Measurements from ENCODE around the gene ANKRD65.

DNA sequence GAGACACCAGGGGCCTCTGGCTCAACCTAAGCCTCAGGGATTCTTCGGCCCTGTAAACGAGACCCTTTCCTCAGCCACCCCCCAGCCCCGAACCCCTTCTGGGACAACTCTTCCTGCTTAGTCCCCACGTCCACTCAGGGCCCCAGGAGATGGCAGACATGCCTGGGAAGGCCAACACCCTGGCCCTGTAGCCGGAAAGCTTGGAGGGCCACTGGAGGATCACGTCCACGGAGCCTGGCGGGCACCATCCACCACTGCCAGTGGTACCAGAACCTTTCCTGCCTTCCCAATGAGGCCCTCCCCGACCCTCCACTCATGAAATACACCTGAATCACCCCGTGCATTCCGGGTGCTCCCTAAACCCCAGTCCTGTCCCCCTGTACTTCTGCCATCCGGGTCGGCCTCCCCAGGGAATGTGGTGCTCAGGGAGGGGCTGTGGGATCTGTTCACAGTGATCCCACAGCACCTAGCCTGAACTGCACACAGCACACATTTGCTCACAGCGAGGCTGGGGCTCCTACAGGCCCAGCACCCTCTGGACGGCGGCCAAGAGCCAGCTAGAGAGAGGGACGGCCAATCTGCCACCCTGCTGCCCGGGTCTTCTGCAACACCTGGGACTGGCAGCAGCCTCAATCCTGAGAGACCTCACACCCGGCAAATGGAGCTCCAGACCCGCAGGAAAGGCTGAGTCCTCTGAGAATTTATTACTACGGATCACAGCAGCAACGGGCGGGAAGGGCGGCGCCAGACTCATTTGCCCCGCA is 47.8 kb downstream of the ANKRD65 start:
- no peak for TF ChIP-seq POLR2AphosphoS5 (IDR thresholded peaks at IDR 0.05)
- TF ChIP-seq, protein P1, sequence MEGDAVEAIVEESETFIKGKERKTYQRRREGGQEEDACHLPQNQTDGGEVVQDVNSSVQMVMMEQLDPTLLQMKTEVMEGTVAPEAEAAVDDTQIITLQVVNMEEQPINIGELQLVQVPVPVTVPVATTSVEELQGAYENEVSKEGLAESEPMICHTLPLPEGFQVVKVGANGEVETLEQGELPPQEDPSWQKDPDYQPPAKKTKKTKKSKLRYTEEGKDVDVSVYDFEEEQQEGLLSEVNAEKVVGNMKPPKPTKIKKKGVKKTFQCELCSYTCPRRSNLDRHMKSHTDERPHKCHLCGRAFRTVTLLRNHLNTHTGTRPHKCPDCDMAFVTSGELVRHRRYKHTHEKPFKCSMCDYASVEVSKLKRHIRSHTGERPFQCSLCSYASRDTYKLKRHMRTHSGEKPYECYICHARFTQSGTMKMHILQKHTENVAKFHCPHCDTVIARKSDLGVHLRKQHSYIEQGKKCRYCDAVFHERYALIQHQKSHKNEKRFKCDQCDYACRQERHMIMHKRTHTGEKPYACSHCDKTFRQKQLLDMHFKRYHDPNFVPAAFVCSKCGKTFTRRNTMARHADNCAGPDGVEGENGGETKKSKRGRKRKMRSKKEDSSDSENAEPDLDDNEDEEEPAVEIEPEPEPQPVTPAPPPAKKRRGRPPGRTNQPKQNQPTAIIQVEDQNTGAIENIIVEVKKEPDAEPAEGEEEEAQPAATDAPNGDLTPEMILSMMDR (IDR thresholded peaks at IDR 0.05 in 8 of 11, conservative IDR thresholded peaks at IDR 0.05 in 3 of 11): no peak
- TF ChIP-seq POLR2A (IDR thresholded peaks at IDR 0.05): no peak

Measured in spleen (tissue), 7 donors.